ENCODE measurements around the gene LRRC42. TPM values are rescaled to one million over a fixed set of nuclear protein-coding genes. Genes with fewer than 3 reads are reported as not detected.
"Not testable (repeated sequence)": the region's sequence is repeated elsewhere in the genome, so short reads cannot be mapped to it uniquely, and the experiment has no call there.

The LRRC42 gene
- total RNA-seq, 1 donor from 2014 or later, result 63.5 TPM

DNA sequence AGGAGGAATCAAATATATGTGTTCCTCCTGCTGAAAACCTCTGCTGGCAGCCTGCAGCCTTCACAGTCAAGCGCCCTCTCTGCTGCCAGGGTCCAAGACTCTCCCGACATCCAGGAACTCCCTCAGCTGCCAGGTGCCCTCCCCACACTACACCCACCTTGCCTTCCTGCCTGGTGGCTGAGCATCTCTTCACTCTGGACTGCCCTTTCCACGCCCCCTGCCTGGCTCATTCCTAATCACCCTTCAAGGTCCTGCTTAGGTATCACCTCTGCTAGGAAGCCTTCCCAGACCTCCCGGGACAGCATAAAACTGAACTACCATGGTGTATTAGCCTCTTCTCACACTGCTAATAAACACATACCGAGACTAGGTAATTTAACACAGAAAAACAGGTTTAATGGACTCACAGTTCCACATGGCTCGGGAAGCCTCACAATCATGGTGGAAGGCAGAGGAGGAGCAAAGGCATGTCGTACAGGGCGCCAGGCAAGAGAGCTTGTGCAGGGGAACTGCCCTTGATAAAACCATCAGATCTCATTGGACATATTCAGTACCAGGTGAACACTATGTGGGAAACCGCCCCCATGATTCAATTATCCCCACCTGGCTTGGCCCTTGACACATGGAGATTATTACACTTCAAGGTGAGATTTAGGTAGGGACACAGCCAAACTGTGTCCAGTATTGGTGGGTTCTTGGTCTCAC is 56.5 kb downstream of the LRRC42 start:
- Mint-ChIP-seq H3K36me3 (ENCODE audit: insufficient read depth) (no peaks in the 10 kb centered on the region), H3K9me3 (ENCODE audit: low read depth) (peaks cover 7% of the 10 kb centered on the region), H3K4me3 (ENCODE audit: low read depth) (no peak overlapping the region), H3K4me1 (ENCODE audit: low read depth) (peaks cover 14% of the 10 kb centered on the region), H3K27me3 (no peaks in the 10 kb centered on the region), H3K27ac (no peak overlapping the region)
- no peak for TF ChIP-seq CTCF (IDR thresholded peaks at IDR 0.05; ENCODE audit: unreplicated experiment)
- no peak for DNase-seq (ENCODE audit: low spot score, unreplicated experiment)

DNA sequence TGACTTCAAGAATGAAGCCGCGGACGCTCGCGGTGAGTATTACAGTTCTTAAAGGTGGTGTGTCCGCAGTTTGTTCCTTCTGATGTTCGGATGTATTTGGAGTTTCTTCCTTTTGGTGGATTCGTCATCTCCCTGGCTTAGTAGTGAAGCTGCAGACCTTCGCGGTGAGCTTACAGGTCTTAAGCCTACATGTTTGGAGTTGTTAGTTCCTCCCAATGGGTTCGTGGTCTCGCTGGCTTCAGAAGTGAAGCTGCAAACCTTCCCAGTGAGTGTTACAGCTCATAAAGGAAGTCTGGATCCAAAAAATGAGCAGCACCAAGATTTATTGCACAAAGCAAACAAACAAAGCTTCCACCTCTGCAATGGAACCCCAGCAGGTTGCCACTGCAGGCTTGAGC is 57.1 kb downstream of the LRRC42 start:
- H3K27ac Mint-ChIP-seq, result no peak overlapping the region
- no peaks in the 10 kb centered on the region for H3K27me3 Mint-ChIP-seq
- H3K9me3 Mint-ChIP-seq (ENCODE audit: low read depth), result peaks cover 7% of the 10 kb centered on the region
- peaks cover 14% of the 10 kb centered on the region for H3K4me1 Mint-ChIP-seq (ENCODE audit: low read depth)
- H3K36me3 Mint-ChIP-seq (ENCODE audit: insufficient read depth), result no peaks in the 10 kb centered on the region
- H3K4me3 Mint-ChIP-seq (ENCODE audit: low read depth), result no peak overlapping the region
- no peak for TF ChIP-seq CTCF (IDR thresholded peaks at IDR 0.05; ENCODE audit: unreplicated experiment)
- no peak for DNase-seq (ENCODE audit: low spot score, unreplicated experiment)

DNA sequence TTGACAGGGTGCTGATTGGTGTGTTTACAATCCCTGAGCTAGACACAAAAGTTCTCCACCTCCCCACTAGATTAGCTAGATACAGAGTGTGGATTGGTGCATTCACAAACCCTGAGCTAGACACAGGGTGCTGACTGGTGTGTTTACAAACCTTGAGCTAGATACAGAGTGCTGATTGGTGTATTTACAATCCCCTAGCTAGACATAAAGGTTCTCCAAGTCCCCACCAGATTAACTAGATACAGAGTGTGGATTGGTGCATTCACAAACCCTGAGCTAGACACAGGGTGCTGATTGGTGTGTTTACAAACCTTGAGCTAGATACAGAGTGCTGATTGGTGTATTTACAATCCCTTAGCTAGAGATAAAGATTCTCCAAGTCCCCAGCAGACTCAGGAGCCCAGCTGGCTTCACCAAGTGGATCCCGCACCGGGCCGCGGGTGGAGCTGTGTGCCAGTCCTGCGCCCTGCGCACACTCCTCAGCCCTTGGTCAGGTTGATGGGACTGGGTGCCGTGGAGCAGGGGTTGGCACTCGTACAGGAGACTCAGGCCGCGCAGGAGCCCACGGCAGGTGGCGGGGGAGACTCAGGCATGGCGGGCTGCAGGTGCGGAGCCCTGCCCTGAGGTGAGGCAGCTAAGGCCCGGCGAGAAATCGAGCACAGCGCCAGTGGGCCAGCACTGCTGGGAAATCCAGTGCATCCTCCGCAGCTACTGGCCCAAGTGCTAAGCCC is 57.8 kb downstream of the LRRC42 start:
- not testable (repeated sequence) for H3K27ac Mint-ChIP-seq; H3K36me3 Mint-ChIP-seq (ENCODE audit: insufficient read depth); H3K9me3 Mint-ChIP-seq (ENCODE audit: low read depth); DNase-seq (ENCODE audit: low spot score, unreplicated experiment); H3K27me3 Mint-ChIP-seq; H3K4me3 Mint-ChIP-seq (ENCODE audit: low read depth)
- H3K4me1 Mint-ChIP-seq (ENCODE audit: low read depth), result peaks cover 14% of the 10 kb centered on the region

- H3K9me3 Mint-ChIP-seq (ENCODE audit: low read depth), result peaks cover 7% of the 10 kb centered on the region
- no peak overlapping the region for H3K4me3 Mint-ChIP-seq (ENCODE audit: low read depth)
- H3K27me3 Mint-ChIP-seq, result no peaks in the 10 kb centered on the region
- no peaks in the 10 kb centered on the region for H3K36me3 Mint-ChIP-seq (ENCODE audit: insufficient read depth)
- H3K27ac Mint-ChIP-seq, result no peak overlapping the region
- peaks cover 14% of the 10 kb centered on the region for H3K4me1 Mint-ChIP-seq (ENCODE audit: low read depth)
- TF ChIP-seq CTCF (IDR thresholded peaks at IDR 0.05; ENCODE audit: unreplicated experiment), result no peak
- DNase-seq (ENCODE audit: low spot score, unreplicated experiment), result no peak
Observed at GRCh38 chr1:54004481-54005049, 58.4 kb downstream of the LRRC42 start.

GRCh38 chr1:54006508-54006907 is 60.4 kb downstream of the LRRC42 start:
- Mint-ChIP-seq H3K4me1 (ENCODE audit: low read depth) (peaks cover 11% of the 10 kb centered on the region), H3K4me3 (ENCODE audit: low read depth) (no peak overlapping the region), H3K27ac (no peak overlapping the region), H3K36me3 (ENCODE audit: insufficient read depth) (no peaks in the 10 kb centered on the region), H3K9me3 (ENCODE audit: low read depth) (peaks cover 7% of the 10 kb centered on the region), H3K27me3 (peaks cover 6% of the 10 kb centered on the region)
- no peak for TF ChIP-seq CTCF (IDR thresholded peaks at IDR 0.05; ENCODE audit: unreplicated experiment)
- DNase-seq (ENCODE audit: low spot score, unreplicated experiment), result no peak
